Mesendoderm (in vitro differentiated cells): ENCODE data around the gene TRPM1.

Experiments used
- DNase-seq: peaks from one replicate; pipeline ENCODE4 v3.0.0; 2013
- H2AK5ac ChIP-seq: 2 replicates; pipeline ENCODE4 v1.6.1; 2013; ENCODE audit warnings: low read length, inconsistent platforms
- H2BK120ac ChIP-seq: 2 replicates; pipeline ENCODE4 v1.6.1; 2013; ENCODE audit warnings: low read depth, mild to moderate bottlenecking, low read length, moderate library complexity, mixed read lengths
- H2BK15ac ChIP-seq: replicated peaks from 2 replicates; pipeline ENCODE4 v1.6.1; 2013; ENCODE audit warnings: low read depth, mild to moderate bottlenecking, moderate library complexity
- H2BK5ac ChIP-seq: 2 replicates; pipeline ENCODE4 v1.6.1; 2013; ENCODE audit warnings: low read length, inconsistent platforms
- H3K18ac ChIP-seq: 2 replicates; pipeline ENCODE4 v1.6.1; 2013; ENCODE audit warnings: mild to moderate bottlenecking, low read length, mixed read lengths
- H3K23ac ChIP-seq: one replicate; pipeline ENCODE4 v1.6.1; 2013; ENCODE audit warnings: low read length
- H3K27ac ChIP-seq: 2 replicates; pipeline ENCODE4 v1.5.1; 2013; ENCODE audit warnings: low read depth, mild to moderate bottlenecking, inconsistent platforms, low read length, moderate library complexity
- H3K27me3 ChIP-seq: 2 replicates; pipeline ENCODE4 v1.6.1; 2013; ENCODE audit warnings: low read length, control low read depth, mild to moderate bottlenecking, inconsistent platforms; ENCODE audit not compliant: insufficient read depth, poor library complexity
- H3K36me3 ChIP-seq: 2 replicates; pipeline ENCODE4 v1.6.1; 2013; ENCODE audit warnings: low read length, inconsistent platforms; ENCODE audit not compliant: control insufficient read depth, insufficient read depth
- H3K4ac ChIP-seq: one replicate; pipeline ENCODE4 v1.6.1; 2013; ENCODE audit warnings: low read depth, mild to moderate bottlenecking, low read length, moderate library complexity
- H3K4me1 ChIP-seq: 2 replicates; pipeline ENCODE4 v1.6.1; 2013; ENCODE audit warnings: low read depth, low read length, inconsistent platforms; ENCODE audit not compliant: control insufficient read depth
- H3K4me2 ChIP-seq: 2 replicates; pipeline ENCODE4 v1.6.1; 2013; ENCODE audit warnings: low read length
- H3K4me3 ChIP-seq: 2 replicates; pipeline ENCODE4 v1.5.1; 2013; ENCODE audit warnings: mild to moderate bottlenecking, low read length
- H3K56ac ChIP-seq: one replicate; pipeline ENCODE4 v1.6.1; 2013; ENCODE audit warnings: low read length
- H3K79me1 ChIP-seq: 2 replicates; pipeline ENCODE4 v1.6.1; 2013; ENCODE audit warnings: low read length, inconsistent platforms
- H3K79me2 ChIP-seq: 2 replicates; pipeline ENCODE4 v1.6.1; 2013; ENCODE audit warnings: mild to moderate bottlenecking, low read length; ENCODE audit not compliant: control insufficient read depth, insufficient read depth
- H3K9ac ChIP-seq: 2 replicates; pipeline ENCODE4 v1.6.1; 2013; ENCODE audit warnings: low read length, inconsistent platforms
- H4K5ac ChIP-seq: one replicate; pipeline ENCODE4 v1.6.1; 2013; ENCODE audit warnings: low read length
- H4K8ac ChIP-seq: one replicate; pipeline ENCODE4 v1.6.1; 2013; ENCODE audit warnings: low read depth, mild to moderate bottlenecking, control low read depth, low read length, moderate library complexity
- WGBS: extraction: QIAGEN DNeasy Blood & Tissue Kit; methylation state at CpG from one replicate; pipeline ENCODE4 v1.1.7; 2013; ENCODE audit warnings: low lambda C conversion rate, missing lambda C conversion rate; ENCODE audit not compliant: insufficient coverage; ENCODE audit errors: extremely low coverage; 5-methylcytosine and 5-hydroxymethylcytosine counted together

The TRPM1 gene

DNA sequence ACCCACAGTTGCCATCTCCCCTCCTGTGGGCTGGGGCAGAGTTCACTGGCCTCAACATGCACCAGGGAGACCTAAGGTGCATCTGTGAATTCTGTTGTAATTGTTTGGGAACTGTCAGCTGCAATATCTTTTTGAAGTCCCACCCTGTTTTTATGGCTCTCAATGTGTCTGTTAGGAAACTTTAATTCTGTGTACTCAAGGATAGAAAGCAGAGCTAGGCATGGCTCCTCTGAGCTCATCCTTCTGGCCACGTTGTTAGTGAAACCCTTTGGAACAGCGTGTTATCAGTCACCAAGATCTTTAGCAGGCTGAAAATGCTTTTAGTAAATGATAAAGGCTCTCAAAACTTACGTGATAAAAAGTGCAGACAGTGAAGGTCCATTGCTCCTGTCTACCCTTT is 76.5 kb downstream of the TRPM1 start:
- H3K4ac ChIP-seq, result no peak overlapping the region
- no peak overlapping the region for H4K8ac ChIP-seq
- peaks cover 11% of the 10 kb centered on the region for H3K4me1 ChIP-seq
- no peaks in the 10 kb centered on the region for H3K27me3 ChIP-seq
- H2BK5ac ChIP-seq, result peak overlapping the region; percentile 37
- no peak overlapping the region for H3K4me2 ChIP-seq
- no peak overlapping the region for H3K27ac ChIP-seq
- no peak overlapping the region for H4K5ac ChIP-seq
- no peak overlapping the region for H3K56ac ChIP-seq
- no CpG with 5 or more reads among the region's 3 CpGs for WGBS
- no peaks in the 10 kb centered on the region for H3K79me1 ChIP-seq
- H2BK120ac ChIP-seq, result no peak overlapping the region
- peak; percentile 48 for DNase-seq
- H3K23ac ChIP-seq, result no peak overlapping the region
- H3K18ac ChIP-seq, result no peak overlapping the region
- H3K9ac ChIP-seq, result no peak overlapping the region
- H3K79me2 ChIP-seq, result no peaks in the 10 kb centered on the region
- no peak overlapping the region for H2BK15ac ChIP-seq
- H2AK5ac ChIP-seq, result no peak overlapping the region
- no peak overlapping the region for H3K4me3 ChIP-seq
- H3K36me3 ChIP-seq, result no peaks in the 10 kb centered on the region

DNA sequence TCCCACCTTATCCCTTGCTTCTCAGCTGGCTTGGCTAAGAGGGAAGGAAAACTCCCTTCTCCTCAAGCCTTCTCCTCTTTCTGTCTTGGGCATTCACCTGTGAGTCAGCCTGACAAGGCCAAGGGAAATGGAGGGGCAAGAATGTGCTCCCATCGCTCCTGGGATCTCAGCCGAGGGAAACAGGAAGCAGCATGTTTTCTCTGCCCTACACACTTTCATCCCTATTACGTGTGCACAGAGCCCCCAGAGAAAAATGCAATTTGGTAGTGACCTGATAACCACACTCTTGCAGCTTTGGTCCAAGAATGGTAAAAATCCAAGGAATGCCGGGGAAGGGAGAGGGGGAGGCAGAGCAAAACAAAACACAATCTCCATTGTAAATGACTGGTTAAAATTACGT is 77.2 kb downstream of the TRPM1 start:
- H3K4me2 ChIP-seq, result no peak overlapping the region
- H3K9ac ChIP-seq, result no peak overlapping the region
- H2BK15ac ChIP-seq, result no peak overlapping the region
- no peak overlapping the region for H3K27ac ChIP-seq
- H3K79me1 ChIP-seq, result no peaks in the 10 kb centered on the region
- H3K4me3 ChIP-seq, result no peak overlapping the region
- no peak overlapping the region for H4K5ac ChIP-seq
- H2AK5ac ChIP-seq, result no peak overlapping the region
- no peak overlapping the region for H3K18ac ChIP-seq
- DNase-seq, result peak; percentile 97
- H3K23ac ChIP-seq, result no peak overlapping the region
- H3K56ac ChIP-seq, result no peak overlapping the region
- H3K36me3 ChIP-seq, result no peaks in the 10 kb centered on the region
- no peak overlapping the region for H4K8ac ChIP-seq
- no peaks in the 10 kb centered on the region for H3K79me2 ChIP-seq
- WGBS, result no CpG with 5 or more reads among the region's 5 CpGs
- H2BK5ac ChIP-seq, result no peak overlapping the region
- no peaks in the 10 kb centered on the region for H3K27me3 ChIP-seq
- H3K4me1 ChIP-seq, result peaks cover 11% of the 10 kb centered on the region
- H2BK120ac ChIP-seq, result no peak overlapping the region
- no peak overlapping the region for H3K4ac ChIP-seq

DNA sequence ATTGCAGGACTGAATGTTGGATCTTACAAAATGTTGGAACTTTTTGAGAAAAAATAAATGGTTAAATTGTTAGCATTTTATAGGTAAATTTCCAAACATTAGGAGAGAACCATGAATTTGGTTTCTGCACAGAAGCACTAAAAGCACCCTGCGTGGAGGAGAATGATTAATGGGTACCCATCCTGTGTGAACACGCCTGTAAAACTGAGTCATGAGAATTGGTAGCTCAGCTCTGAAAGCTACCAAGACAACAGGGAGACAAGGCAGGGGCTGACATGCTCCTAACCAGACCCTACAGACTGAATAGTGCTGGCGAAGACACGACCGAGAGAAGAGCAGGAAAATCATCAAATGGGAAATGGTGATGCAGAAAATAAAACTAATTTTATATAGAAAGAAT is 77.7 kb downstream of the TRPM1 start:
- H2AK5ac ChIP-seq, result no peak overlapping the region
- H2BK5ac ChIP-seq, result peak overlapping the region; percentile 3
- H3K79me2 ChIP-seq, result no peaks in the 10 kb centered on the region
- H3K9ac ChIP-seq, result no peak overlapping the region
- H4K5ac ChIP-seq, result no peak overlapping the region
- H3K79me1 ChIP-seq, result no peaks in the 10 kb centered on the region
- no peak overlapping the region for H3K4me3 ChIP-seq
- H3K4me1 ChIP-seq, result peaks cover 11% of the 10 kb centered on the region
- H2BK15ac ChIP-seq, result no peak overlapping the region
- H3K23ac ChIP-seq, result no peak overlapping the region
- no peak overlapping the region for H2BK120ac ChIP-seq
- no peak overlapping the region for H3K4ac ChIP-seq
- H4K8ac ChIP-seq, result no peak overlapping the region
- H3K4me2 ChIP-seq, result no peak overlapping the region
- no CpG with 5 or more reads among the region's 5 CpGs for WGBS
- no peak overlapping the region for H3K18ac ChIP-seq
- H3K27ac ChIP-seq, result no peak overlapping the region
- H3K27me3 ChIP-seq, result no peaks in the 10 kb centered on the region
- H3K56ac ChIP-seq, result no peak overlapping the region
- no peaks in the 10 kb centered on the region for H3K36me3 ChIP-seq
- no peak for DNase-seq

GRCh38 chr15:31021067-31021665 is 80.4 kb downstream of the TRPM1 start:
- DNase-seq, result no peak
- H3K56ac ChIP-seq, result no peak overlapping the region
- H3K4me1 ChIP-seq, result peaks cover 11% of the 10 kb centered on the region
- H3K9ac ChIP-seq, result no peak overlapping the region
- no peak overlapping the region for H2BK5ac ChIP-seq
- H3K36me3 ChIP-seq, result no peaks in the 10 kb centered on the region
- no peak overlapping the region for H3K4me3 ChIP-seq
- no peak overlapping the region for H3K18ac ChIP-seq
- H3K79me1 ChIP-seq, result no peaks in the 10 kb centered on the region
- H3K23ac ChIP-seq, result no peak overlapping the region
- H4K8ac ChIP-seq, result no peak overlapping the region
- H3K4me2 ChIP-seq, result no peak overlapping the region
- H3K4ac ChIP-seq, result no peak overlapping the region
- no peaks in the 10 kb centered on the region for H3K27me3 ChIP-seq
- H3K79me2 ChIP-seq, result no peaks in the 10 kb centered on the region
- H2BK15ac ChIP-seq, result no peak overlapping the region
- no peak overlapping the region for H4K5ac ChIP-seq
- no peak overlapping the region for H3K27ac ChIP-seq
- H2BK120ac ChIP-seq, result no peak overlapping the region
- no CpG with 5 or more reads among the region's 5 CpGs for WGBS
- H2AK5ac ChIP-seq, result no peak overlapping the region

DNA sequence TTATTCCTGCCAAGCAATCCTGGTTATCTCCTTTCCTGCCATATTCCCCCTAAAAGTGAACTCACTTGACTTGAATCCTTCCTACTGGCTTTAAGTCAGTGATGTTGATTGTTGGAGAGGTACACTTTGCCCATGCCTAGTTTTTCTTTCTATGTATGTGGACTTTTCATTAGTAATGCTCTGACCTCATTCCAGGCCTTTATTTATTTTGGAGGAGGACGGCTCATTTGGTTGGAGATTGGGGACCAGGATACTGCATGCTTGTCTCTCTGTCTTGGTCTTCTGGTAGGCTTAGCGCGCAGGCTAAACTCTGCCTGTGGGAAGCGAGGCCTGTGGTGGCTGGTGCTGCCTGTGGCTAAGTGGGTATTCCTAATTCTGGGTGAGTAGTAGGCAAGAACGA is 81.0 kb downstream of the TRPM1 start:
- no peak overlapping the region for H2AK5ac ChIP-seq
- H3K4me3 ChIP-seq, result no peak overlapping the region
- no peak overlapping the region for H3K18ac ChIP-seq
- no peak overlapping the region for H2BK5ac ChIP-seq
- no peak overlapping the region for H3K27ac ChIP-seq
- H3K23ac ChIP-seq, result no peak overlapping the region
- H4K5ac ChIP-seq, result no peak overlapping the region
- no peak overlapping the region for H3K4ac ChIP-seq
- peaks cover 11% of the 10 kb centered on the region for H3K4me1 ChIP-seq
- no peaks in the 10 kb centered on the region for H3K36me3 ChIP-seq
- no peak for DNase-seq
- no peaks in the 10 kb centered on the region for H3K79me1 ChIP-seq
- no peak overlapping the region for H3K9ac ChIP-seq
- WGBS, result no CpG with 5 or more reads among the region's 5 CpGs
- no peaks in the 10 kb centered on the region for H3K79me2 ChIP-seq
- no peak overlapping the region for H2BK15ac ChIP-seq
- H4K8ac ChIP-seq, result no peak overlapping the region
- no peak overlapping the region for H2BK120ac ChIP-seq
- H3K56ac ChIP-seq, result no peak overlapping the region
- no peaks in the 10 kb centered on the region for H3K27me3 ChIP-seq
- no peak overlapping the region for H3K4me2 ChIP-seq

DNA sequence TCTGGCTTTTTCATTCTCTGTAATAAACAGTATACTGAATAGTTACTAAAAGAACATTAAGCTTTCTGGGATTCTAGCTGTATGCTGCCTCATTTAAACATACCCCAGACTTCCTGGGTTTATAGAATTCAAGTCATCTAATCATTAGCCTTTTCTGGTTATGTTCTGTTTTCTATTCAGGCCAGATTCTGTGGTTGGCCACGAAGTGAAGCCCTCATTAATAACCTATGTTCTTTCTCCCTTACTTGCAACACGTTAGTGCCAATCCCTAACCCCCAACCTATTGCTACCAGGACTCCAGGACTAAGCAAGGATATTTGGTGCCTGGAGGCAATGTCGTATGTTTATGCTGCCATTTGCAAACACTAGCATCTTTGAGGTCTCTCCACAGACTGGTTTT is 81.5 kb downstream of the TRPM1 start:
- Histone ChIP-seq H4K8ac (no peak overlapping the region), H3K27me3 (no peaks in the 10 kb centered on the region), H3K9ac (no peak overlapping the region), H2BK15ac (no peak overlapping the region), H3K56ac (no peak overlapping the region), H2AK5ac (no peak overlapping the region), H3K4ac (no peak overlapping the region), H3K36me3 (no peaks in the 10 kb centered on the region), H3K23ac (no peak overlapping the region), H3K4me2 (no peak overlapping the region), H3K4me3 (no peak overlapping the region), H2BK120ac (no peak overlapping the region), H3K4me1 (peaks cover 8% of the 10 kb centered on the region), H3K27ac (no peak overlapping the region), H3K18ac (no peak overlapping the region), H4K5ac (no peak overlapping the region), H3K79me2 (no peaks in the 10 kb centered on the region), H3K79me1 (no peaks in the 10 kb centered on the region), H2BK5ac (no peak overlapping the region)
- no peak for DNase-seq
- no CpG with 5 or more reads among the region's 3 CpGs for WGBS
